HG02943 (cell line): ENCODE data around the gene EFR3B.

Experiments
- ATAC-seq: cut with Tn5 transposase; IDR thresholded peaks from one replicate; pipeline ENCODE4 v1.9.1; 2021; ENCODE audit warnings: mild to moderate bottlenecking, low read depth, moderate library complexity; ENCODE audit not compliant: unreplicated experiment

The EFR3B gene

DNA sequence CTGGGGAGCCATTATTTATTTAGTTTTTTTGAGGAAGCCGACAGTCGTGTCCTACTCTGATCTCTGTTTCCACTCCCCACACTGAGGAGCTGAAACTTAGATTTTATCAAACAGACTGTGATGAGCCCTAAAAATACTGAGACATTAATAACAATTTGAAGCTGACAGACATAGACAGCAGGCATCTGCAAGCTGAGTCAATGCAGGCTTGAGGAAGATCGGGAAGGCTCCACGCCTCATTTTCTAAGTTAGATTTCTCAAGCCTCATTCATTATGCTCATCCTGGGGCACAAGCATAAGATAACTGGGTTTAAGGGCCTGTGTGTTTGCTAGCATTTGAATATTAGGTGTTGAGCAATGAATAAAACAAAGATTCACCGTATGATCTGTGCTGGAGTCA, 26.3 kb downstream of the EFR3B start:
- no peak for ATAC-seq

DNA sequence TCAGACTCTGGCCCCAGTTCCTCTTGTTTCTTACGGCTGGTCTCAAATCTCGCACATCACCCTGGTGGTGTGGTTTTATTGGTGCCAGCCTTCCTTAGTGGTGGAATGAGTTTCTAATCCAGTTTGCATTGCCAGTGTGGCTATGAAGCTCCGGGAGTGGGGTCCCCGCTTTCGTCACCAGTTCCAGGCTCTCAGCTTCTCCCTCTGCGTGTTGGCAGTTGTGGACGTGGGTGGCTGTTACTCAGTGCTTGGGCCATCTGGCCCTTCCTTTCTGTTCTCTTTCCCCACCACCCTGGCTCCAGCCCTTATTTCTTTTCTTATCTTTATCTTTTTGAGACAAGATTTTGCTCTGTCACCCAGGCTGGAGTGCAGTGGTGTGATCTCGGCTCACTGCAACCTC, 30.1 kb downstream of the EFR3B start:
- ATAC-seq: no peak

DNA sequence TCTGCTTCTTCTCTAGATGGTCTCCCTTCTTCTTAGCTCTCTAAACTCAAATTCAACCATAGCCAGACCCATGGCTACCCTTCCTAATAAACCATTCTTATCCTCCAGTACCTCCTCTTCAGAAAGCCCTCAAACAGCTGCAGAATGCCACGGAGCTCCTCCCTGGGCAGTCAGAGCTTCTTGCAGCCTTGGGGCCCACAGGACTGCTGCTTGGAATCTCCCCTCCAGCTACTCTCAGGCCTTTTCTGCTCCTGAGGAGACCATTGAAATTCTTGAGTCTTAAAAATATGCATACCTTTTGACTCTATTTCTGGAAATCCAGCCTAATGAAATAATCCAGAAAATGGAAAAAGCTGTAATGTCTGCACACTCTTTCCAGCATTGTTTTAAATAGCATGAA, 30.7 kb downstream of the EFR3B start:
- no peak for ATAC-seq

DNA sequence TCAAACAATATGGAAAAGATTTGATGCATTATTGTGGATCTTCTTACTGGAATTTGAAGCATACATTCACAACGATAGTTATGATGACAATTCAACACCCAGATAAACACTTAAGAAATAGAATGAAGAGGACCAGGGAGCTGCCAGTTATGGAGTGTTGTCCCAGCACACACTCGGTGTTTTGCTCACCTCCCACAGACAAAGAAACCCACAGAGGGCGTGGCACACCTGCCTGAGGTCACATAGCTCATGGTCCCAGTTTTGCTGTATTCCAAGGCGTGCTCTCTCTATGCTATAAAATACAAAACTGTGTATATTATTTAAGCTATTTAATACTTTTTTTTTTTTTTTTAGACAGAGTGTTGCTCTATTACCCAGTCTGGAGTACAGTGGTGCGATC, 31.1 kb downstream of the EFR3B start:
- no peak for ATAC-seq

DNA sequence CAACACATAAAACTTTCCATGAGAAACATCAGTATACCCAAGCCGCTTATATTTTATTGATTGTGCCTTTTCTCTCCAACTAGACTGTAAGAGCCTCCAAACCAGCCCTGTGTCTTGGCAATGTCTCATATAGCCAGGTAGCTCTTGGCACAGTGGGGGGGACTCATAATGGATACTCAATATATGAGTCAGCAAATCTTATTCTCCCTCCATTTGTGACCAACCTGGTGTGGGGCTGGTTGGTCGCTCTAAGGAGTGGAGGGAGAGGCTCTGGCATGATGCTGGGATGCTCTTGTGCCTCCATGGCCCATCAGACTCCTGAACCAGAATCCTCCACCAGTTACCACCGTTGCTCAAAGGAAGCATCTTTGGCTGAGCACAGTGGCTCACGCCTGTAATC, 32.0 kb downstream of the EFR3B start:
- ATAC-seq: no peak

GRCh38 chr2:25074826-25075225, 33.0 kb downstream of the EFR3B start:
- no peak for ATAC-seq

DNA sequence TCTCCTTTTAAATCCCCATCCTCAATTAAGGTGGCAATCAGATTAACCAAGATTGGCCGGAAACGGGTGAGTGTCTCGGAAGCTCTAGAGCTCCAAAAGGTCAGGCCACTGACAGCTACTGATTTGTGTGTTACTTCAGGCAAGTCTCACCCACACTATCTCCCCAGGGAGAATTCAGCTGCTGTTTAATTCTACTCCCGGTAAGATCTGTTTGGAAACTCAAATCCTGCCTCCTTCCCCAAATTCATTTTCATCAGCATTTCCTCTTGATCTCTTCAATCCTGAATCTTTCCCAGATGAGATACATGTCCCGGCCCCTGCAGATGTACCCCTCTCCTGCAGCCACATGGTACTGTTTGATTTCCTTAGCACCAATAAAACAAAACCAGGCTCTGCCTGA, 34.9 kb downstream of the EFR3B start:
- ATAC-seq: no peak

GRCh38 chr2:25077789-25078169, 35.9 kb downstream of the EFR3B start:
- ATAC-seq: no peak

DNA sequence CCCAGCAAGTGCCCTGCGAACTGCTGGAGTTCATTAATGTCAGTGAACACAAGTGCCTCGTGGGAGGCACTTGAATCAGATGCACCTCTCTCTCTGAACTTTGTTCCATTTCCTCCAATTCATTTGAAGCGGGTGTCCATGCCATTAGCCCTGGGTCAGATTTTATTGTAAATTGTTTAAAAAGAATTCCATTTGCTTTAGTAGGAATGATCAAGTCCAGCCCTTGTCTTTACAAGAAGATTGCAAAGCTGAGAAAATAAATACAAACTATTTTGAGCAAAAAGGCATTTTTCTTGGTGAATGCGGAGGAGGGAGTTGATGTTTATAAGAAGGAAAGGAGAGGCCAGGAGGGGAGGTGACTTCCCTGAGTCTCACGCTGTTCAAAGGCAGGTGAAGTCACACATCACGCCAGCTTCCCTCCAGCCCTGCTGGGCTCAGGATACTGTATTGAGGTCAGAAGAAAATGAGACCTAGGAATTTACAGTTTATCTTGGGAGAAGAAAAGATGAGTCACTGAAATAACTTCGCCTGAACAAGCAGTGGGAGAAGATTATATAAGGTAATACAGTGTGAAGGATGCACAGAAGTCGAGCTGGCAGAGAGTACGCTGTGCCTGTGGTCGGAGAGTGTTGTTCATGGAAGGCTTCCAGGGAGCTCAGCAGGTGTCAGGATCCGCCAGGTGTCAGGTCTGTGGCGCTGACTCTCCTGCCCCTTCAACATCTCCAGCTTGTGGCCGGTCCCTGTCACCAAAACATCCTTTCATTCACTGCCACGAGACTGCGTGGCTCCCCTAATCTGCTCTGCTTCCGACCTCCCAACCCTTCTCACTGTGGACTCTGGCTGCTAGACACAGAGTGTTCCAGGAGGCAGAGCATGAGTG, 36.5 kb downstream of the EFR3B start:
- ATAC-seq: no peak

DNA sequence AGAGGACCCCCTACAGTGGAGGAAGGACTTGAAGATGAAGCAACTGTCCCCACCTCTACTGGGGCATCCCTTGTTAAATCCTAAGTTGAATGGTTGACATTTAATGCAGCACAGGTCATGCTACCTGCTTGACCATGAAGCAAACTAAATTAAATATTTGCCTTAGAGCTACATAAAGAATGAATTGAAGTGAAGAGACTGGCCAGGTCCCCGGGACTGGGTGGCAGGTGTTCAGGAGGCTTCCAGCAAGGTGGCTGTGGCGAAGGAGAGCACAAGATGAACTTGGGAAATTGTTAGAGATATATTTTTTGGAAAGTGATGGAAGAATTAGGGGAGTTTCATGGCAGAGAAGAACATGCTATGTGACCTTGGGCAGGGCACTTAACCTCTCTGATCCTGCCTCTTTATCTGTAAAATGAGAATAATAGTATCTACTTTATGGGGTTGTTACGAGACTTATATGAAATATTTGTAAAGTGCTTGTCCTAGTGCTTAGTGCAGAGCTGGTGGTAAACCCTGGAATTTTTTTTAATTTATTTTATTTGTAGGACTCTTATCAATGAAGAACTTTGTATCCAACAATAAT, 37.3 kb downstream of the EFR3B start:
- ATAC-seq: no peak

- ATAC-seq: no peak
These were observed 39.4 kb downstream of the EFR3B start for GRCh38 chr2:25081237-25081790.

DNA sequence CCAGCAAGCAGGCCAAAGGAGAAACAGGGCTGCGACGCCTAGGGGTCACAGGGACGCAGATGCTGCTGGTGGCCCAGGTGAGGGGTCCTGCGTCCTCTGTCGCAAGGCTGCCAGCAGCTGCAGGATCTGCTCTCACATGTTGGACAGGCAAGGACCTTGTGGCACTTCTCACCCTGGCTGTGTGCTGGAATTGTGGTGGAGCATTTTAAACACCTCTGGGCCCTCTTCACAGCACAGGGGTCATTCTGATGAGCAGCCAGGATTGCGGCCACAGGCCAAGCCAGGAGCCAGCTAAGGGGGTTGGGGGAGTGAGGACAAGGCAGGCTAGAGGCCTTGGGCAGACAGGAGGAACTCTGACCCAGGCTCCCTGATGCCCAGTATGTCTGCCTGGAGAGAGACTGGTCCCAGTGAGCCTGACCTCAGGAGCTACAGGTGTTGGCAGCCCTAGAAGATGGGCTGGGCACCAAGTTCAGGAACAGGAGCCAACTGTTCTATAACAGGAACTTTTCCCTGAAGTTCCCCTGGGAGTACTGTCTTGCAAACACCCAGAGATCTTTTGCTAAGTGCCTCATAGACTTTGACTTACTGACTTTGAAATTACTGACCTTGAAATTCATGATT, 40.2 kb downstream of the EFR3B start:
- ATAC-seq: no peak

DNA sequence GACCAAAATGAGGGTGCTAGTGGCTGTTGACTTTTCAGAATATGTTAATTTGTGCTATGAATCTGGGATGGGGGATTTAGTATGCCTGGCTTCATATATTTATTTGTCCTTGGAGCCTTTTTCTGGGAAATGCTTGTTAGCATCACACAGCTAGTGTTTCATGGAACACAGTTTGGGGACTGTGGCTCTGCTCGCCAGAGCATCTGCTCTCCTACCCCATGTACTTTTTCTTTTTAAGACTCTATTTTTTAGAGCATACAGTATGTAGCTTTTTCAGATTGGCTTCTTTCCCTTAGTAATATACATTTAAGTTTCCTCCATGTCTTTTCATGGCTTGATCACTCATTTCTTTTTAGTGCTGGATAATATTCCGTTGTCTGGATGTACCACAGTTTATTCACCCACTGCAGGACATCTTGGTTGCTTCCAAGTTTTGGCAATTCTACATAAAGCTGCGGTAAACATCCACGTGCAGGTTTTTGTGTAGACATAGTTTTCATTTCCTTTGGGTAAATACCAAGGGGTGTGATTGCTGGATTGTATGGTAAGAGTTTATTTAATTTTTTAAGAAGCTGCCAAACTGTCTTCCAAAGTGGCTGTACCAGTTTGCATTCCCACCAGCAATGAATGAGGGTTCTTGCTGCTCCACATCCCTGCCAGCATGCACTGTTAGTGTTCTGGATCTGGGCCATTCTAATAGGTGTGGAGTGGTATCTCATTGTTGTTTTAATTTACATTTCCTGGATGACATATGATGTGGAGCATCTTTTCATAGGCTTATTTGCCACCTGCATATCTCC, 44.1 kb downstream of the EFR3B start:
- no peak for ATAC-seq

DNA sequence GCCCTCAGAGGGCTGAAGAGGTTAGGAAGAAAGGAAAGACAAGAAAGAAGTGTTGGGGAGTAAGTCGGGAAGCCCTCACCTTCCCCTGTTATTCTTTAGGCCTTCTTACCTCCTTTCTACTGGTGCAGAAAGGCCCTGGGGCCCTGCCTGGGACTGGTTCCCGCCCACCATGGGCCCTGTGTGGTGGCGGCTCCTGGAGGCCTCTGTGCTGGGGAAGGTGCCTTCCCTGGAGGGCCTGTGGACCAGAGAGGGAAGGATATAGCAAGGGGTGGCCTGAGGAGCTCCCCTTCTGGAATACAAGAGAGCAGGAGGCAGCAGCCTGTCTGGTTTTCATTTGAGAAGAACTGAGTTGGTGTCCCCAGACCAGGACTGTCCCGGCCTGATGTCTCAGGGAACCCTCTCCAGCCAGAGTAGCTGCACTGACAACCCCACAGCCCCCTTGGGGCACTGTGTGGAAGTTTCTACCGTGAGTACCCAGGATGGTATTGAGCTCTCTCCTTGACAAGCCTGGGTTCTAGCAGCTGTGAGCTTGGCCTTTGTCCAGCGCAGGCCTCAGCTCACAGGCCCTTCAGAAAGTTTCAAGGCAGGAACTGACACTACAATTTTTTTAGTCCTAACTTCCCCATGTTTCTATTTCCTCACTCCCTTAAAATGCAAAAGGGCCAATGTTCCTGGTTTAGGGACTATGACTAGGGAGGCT, 47.1 kb downstream of the EFR3B start:
- ATAC-seq: no peak

DNA sequence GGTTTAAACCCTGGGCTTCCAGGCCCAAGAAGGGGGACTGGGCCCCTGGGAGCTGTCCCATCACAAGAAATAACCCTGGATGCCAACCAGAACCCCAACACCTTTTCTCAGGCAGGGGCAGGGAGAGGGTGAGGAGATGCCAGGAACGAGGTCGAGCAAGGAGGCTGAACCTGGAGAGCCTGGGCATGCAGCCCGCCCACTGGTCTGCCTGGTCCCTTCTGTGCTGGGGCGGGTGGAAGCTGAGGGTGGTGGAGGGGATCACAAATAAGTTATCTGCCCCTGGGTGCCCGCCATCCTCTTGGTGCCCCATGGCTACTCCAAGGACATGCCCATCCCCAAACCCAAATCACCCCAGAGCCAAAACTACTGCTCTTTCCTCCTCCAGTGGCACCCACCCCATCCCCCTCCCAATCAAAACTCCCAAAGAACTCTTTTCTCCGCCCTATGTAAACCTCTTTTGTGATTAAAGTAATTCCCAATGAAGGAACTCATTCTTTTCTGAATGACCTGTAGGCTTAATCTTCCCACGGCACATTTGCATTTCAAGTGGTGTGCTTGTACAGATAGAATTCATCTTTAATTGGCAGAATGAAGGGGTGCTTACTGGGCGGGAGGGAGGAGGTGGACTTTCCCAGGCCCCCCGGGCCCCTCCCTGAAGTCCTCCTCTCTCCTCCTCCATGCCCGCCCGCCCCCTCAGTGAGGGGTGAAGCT, 47.9 kb downstream of the EFR3B start:
- ATAC-seq: no peak

GRCh38 chr2:25090801-25091200, 48.9 kb downstream of the EFR3B start:
- ATAC-seq: no peak

GRCh38 chr2:25091265-25091664, 49.4 kb downstream of the EFR3B start:
- ATAC-seq: no peak

DNA sequence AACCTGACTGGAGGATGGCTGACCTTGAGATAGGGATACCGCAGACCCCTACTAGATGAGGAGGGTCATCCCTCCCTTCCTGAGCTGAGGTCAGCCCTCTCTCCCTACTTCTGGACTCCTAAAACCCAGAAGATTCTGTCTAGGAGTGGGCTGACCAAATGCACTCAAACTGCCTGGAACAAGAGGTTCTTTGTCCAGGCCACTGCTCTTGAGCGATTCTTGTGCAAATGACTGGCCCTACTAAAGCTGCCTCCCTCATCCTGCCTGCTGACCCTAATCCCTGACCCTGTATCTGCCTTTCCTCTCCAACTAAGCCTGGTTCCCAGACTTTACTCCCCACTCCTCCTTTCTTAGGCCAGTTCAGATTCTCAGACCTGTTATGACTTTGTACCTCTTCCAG, 56.2 kb downstream of the EFR3B start:
- no peak for ATAC-seq

GRCh38 chr2:25098670-25099486, 57.0 kb downstream of the EFR3B start:
- ATAC-seq: no peak
